Measurements from ENCODE around the gene PRICKLE2. TPM values are rescaled to one million over a fixed set of nuclear protein-coding genes. Genes with fewer than 3 reads are reported as not detected.

PRICKLE2 gene
- total RNA-seq, 1 experiment from 2014 or later = 3.2 TPM

GRCh38 chr3:64108231-64108630 is 117.0 kb downstream of the PRICKLE2 start:
- H4K91ac ChIP-seq (ENCODE audit: insufficient read length, low read depth, low read length) = no peak overlapping the region
- no peak overlapping the region for H3K56ac ChIP-seq (ENCODE audit: insufficient read length, low read depth, low read length)
- H2BK15ac ChIP-seq (ENCODE audit: low read depth, low read length) = no peak overlapping the region
- no peak overlapping the region for H3K4me2 ChIP-seq (ENCODE audit: insufficient read depth, insufficient read length, low read length)
- no peaks in the 10 kb centered on the region for H3K9me3 ChIP-seq (ENCODE audit: control insufficient read depth, low read depth, low read length)
- no peak overlapping the region for H2AK5ac ChIP-seq (ENCODE audit: insufficient read length, low read length)
- no peak overlapping the region for H2BK120ac ChIP-seq (ENCODE audit: low read depth, low read length, poor library complexity, severe bottlenecking)
- Mint-ChIP-seq H3K4me3 (no peak overlapping the region), H3K27me3 (ENCODE audit: low read depth) (no peaks in the 10 kb centered on the region), H3K36me3 (ENCODE audit: insufficient read depth in 1 of 3, low read depth in 3 of 3) (no peaks in the 10 kb centered on the region; a peak in 1 of 7 replicates), H3K27ac (no peak overlapping the region), H3K9me3 (no peaks in the 10 kb centered on the region; a peak in 1 of 5 replicates), H3K4me1 (peaks cover 52 to 57% of the 10 kb centered on the region in 2 experiments)
- H3K27me3 ChIP-seq (ENCODE audit: insufficient read depth, low read length) = no peaks in the 10 kb centered on the region
- TF ChIP-seq, protein P1, sequence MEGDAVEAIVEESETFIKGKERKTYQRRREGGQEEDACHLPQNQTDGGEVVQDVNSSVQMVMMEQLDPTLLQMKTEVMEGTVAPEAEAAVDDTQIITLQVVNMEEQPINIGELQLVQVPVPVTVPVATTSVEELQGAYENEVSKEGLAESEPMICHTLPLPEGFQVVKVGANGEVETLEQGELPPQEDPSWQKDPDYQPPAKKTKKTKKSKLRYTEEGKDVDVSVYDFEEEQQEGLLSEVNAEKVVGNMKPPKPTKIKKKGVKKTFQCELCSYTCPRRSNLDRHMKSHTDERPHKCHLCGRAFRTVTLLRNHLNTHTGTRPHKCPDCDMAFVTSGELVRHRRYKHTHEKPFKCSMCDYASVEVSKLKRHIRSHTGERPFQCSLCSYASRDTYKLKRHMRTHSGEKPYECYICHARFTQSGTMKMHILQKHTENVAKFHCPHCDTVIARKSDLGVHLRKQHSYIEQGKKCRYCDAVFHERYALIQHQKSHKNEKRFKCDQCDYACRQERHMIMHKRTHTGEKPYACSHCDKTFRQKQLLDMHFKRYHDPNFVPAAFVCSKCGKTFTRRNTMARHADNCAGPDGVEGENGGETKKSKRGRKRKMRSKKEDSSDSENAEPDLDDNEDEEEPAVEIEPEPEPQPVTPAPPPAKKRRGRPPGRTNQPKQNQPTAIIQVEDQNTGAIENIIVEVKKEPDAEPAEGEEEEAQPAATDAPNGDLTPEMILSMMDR (conservative IDR thresholded peaks at IDR 0.05) = no peak
- no peak overlapping the region for H3K4ac ChIP-seq (ENCODE audit: low read depth, low read length)
- H2AFZ ChIP-seq (ENCODE audit: low read length) = no peak overlapping the region
- no peak overlapping the region for H4K5ac ChIP-seq (ENCODE audit: insufficient read length, low read depth, low read length)
- no peak overlapping the region for H3K18ac ChIP-seq (ENCODE audit: insufficient read length, low read depth, low read length)
- no peaks in the 10 kb centered on the region for H3K79me1 ChIP-seq (ENCODE audit: insufficient read depth, low read depth, low read length, poor library complexity, severe bottlenecking)
- no peak overlapping the region for H2BK12ac ChIP-seq (ENCODE audit: insufficient read length, low read depth, low read length)
- H3K27ac ChIP-seq (ENCODE audit: insufficient read length, low read depth, low read length) = no peak overlapping the region
- no peak overlapping the region for H3K14ac ChIP-seq (ENCODE audit: insufficient read depth, low read length)
- no peak overlapping the region for H3K23ac ChIP-seq (ENCODE audit: insufficient read length, low read depth, low read length)
- H4K8ac ChIP-seq (replicated peaks; ENCODE audit: insufficient read length, low read depth, low read length) = no peak overlapping the region
- peaks cover 3% of the 10 kb centered on the region; the same call in 1 of the 2 replicates for H3K4me1 ChIP-seq (ENCODE audit: insufficient read depth, low read length)
- H3K9ac ChIP-seq (ENCODE audit: extremely low read depth, insufficient read length, low read length) = no peak overlapping the region
- no peak for DNase-seq
- no peak overlapping the region for H2BK5ac ChIP-seq (ENCODE audit: insufficient read length, low read length)
- H4K20me1 ChIP-seq (ENCODE audit: control insufficient read depth, insufficient read depth, insufficient read length) = no peaks in the 10 kb centered on the region
- no CpG with 5 or more reads among the region's 9 CpGs for WGBS (ENCODE audit: extremely low coverage, insufficient read length, low lambda C conversion rate)
- no peaks in the 10 kb centered on the region for H3K23me2 ChIP-seq (ENCODE audit: insufficient read length, low read depth, low read length, poor library complexity, severe bottlenecking)
- H2BK20ac ChIP-seq (ENCODE audit: low read depth, low read length, poor library complexity, severe bottlenecking) = no peak overlapping the region
- no peaks in the 10 kb centered on the region for H3K79me2 ChIP-seq (ENCODE audit: insufficient read depth, low read length)
- no peak overlapping the region for H3T11ph ChIP-seq (ENCODE audit: low read length)
